HG03571 (cell line): ENCODE measurements around the gene RNF103.
A peak's percentile ranks its signal among the peaks of the same experiment; 100 is the strongest.
"Not testable (repeated sequence)": the region's sequence is repeated elsewhere in the genome, so short reads cannot be mapped to it uniquely, and the experiment has no call there.

ENCODE experiments used
- ATAC-seq: cut with Tn5 transposase; IDR thresholded peaks from one replicate; pipeline ENCODE4 v1.9.1; 2021; ENCODE audit not compliant: unreplicated experiment

The RNF103 gene, protein sequence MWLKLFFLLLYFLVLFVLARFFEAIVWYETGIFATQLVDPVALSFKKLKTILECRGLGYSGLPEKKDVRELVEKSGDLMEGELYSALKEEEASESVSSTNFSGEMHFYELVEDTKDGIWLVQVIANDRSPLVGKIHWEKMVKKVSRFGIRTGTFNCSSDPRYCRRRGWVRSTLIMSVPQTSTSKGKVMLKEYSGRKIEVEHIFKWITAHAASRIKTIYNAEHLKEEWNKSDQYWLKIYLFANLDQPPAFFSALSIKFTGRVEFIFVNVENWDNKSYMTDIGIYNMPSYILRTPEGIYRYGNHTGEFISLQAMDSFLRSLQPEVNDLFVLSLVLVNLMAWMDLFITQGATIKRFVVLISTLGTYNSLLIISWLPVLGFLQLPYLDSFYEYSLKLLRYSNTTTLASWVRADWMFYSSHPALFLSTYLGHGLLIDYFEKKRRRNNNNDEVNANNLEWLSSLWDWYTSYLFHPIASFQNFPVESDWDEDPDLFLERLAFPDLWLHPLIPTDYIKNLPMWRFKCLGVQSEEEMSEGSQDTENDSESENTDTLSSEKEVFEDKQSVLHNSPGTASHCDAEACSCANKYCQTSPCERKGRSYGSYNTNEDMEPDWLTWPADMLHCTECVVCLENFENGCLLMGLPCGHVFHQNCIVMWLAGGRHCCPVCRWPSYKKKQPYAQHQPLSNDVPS

DNA sequence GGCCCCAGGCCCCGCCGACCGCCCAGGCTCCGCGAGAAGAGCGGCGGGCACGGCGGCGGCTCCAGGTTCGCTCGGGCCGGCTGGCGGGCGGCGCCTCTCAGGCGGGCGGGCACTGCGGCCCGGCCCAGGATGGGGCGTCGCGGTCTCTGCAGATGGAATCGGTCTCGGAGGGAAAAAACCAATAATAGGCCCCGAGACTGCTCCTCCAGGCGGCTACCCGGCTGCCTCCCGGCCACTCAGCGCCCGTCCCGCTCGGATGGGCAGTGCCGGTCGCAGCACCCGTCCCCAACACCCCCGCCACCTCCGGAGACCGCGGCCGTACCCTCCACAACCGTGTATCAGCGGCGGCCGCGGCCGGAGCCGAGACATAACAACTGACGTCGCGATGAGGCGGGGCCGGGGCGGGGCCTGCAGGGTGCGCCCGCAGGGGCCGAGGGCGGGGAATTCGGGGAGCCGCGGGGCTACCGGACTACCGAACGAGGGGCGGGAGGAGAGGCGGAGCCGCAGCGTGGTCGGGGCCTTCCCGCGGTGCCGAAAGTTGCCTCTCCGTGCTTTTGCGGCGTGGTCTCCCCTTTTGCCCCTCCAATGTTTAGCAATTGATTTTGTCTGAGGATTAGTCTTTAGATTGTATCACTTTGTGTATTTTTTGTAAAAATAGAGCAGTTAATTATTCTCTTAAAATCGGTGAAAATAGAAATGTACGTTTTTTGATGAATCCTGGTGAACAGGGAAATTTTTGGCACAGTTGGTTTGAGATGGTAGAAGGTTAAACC is at the start of gene RNF103:
TSS of gene RNF103 (minus strand) at position 372 of the 773 bp plus-strand sequence. CDS start 979 bp downstream, outside the sequence.
- ATAC-seq: peak; percentile 76

DNA sequence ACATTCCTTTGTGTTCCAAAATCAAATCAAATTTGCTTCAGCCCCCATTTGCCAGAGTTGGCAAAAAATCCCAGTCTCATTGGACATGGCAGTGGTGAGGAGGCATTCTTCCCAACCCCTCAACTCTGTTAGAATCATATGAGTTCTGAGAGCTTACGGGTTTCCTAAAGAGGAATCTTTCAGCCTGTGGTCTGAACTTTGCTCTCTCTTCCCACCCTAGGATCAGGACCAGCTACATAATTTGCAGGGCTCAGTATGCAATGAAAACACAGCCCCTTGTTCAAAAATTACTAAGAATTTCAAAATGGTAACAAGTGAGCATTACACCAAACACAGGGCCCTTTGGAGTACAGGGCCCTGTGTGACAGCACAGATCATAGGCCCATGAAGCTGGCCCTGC is 49.3 kb upstream of the RNF103 start:
- ATAC-seq: no peak

DNA sequence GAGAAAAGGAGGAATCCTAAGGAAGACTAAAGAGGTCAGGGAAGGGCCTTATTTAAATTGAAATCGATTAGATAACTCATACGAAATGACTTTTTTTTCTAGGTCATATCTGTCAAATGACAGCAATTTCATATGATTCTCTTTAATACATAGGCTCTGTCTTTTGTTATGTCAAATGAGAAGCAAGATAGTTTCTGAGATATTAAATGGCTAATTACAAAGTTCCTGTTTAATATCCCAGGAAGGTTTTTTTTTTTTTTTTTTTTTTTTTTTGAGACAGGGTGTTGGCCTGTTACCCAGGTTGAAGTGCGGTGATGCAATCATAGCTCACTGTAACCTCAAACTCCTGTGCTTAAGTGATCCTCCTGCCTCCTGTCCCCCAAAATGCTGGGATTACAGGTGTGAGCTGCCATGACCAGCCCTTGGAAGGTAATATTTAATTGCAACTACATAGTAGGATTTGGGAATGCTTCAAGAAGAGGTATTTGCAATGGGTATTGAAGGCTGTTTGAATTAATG is 48.4 kb upstream of the RNF103 start:
- no peak for ATAC-seq

DNA sequence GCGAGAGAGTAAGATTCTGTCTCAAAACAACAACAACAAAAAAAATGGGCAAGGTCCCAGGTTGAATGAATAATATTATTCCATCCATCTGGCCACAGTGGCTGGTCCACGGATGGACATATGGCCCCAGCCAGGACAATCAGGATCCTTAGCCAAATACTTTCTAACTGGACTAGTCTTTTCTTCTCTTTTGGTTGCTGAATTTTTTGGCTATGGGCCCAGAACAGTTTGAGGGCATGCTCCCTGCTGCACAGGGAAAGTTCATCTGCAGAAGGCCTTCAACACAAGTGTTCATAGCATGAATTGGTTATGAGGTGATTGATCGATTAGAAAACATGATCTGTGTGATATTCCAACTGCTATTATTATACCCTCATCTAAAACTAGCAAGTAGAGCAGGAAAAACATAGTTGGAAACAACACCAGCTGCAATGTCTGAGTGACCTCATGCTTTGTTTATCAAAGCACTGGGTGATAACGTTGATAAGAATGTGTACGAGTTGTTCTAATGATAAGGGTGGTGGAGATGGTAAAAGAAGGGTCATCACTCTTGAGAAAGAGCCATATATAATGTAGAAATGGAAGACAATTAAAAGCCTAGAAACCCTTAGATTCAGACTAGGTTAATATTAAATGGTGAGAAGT is 47.8 kb upstream of the RNF103 start:
- ATAC-seq: no peak

DNA sequence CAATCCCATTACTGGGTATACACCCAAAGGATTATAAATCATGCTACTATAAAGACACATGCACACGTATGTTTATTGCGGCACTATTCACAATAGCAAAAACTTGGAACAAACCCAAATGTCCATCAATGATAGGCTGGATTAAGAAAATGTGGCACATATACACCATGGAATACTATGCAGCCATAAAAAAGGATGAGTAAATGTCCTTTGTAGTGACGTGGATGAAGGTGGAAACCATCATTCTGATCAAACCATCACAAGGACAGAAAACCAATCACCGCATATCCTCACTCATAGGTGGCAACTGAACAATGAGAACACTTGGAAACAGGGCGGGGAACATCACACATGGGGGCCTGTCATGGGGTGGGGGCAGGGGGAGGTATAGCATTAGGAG is 45.7 kb upstream of the RNF103 start:
- not testable (repeated sequence) for ATAC-seq

DNA sequence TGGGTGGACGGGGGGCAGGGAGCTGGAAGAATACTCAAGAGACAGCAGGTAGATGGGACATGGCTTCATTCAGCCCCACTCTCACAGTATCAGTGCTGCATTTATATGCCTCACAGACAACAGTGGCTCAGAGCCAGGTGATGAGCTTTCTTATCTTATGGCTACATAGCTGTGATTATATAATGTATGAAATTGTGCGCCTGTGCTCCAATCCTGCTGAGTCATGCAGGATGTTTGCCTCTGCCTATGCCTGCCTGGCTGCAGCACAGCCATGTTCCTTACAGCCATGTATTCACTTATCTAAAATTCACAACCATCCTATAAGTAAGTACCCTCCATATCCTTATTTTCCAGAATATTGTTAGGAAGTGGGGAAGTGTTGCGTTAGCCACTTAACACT is 37.7 kb upstream of the RNF103 start:
- no peak for ATAC-seq

DNA sequence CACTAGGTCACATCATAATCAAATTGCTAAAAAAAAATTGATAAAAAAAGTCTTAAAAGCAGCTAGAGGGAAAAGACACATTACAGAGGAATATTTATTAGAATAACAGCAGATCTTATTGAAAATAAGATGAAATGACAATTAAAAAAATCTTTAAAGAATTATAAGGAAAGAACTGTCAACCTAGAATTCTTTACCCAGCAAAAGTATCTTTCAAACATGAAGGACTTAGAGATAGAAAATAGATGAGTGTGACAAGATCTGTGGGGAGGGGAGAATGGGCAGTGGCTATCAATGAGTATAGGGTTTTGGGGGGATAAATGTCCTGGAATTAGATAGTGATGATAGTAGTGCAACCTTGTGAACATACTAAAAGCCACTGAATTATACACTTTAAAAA is 26.5 kb upstream of the RNF103 start:
- ATAC-seq: no peak

DNA sequence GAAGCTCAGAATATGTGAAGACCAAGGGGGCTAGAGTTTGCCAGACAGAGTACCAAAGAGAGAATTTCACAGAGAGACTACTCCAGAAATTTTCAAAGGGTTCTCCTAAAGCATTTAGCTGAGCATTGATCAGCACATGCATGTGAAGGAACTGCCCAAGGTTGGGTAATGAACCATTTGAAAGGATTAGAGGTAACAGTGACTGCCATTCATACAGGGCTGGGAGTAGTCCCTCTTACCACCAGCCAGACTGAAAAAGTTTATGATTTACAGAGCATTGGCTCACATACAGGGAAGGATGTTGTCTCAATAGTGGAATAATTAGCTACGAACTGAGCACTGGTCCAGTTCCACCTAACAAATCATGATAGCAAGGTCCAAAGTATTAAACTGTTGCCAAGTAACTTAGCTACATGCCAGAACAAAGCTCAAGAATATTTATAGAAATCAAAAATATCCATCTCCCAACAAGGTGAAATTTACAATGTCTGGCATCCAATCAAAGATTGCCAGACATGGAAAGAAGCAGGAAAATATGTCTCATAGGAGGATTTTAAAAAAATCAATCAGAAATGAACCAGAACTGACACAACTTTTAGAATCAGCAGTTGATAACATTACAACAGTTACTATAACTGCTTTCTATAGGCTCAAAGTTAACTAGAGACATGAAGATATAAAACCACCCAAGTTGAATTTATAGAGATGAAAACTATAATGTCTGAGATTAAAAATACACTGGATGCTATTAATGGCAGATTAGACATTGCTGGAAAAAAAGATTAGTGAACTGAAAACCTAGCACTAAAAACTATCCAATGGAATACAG is 25.7 kb upstream of the RNF103 start:
- ATAC-seq: no peak

DNA sequence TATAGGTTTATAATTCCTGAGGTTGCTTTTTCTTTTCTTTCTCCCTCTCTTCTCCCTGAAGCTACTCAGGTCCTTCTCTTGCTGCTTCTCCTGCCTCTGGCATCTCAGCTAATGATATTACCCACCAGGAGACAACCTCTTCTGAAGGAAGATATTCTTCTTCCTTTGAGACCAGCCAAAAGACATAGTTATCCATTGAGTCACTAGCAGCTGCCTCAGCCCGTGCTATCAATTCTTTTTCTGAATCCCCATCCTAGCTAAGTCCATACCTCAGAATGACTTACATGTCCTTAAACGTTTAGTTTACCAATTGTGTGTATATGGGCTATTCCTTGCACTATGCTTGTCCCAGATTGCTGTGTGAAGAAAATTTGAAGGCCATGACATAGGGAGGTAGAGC is 25.0 kb upstream of the RNF103 start:
- ATAC-seq: no peak

DNA sequence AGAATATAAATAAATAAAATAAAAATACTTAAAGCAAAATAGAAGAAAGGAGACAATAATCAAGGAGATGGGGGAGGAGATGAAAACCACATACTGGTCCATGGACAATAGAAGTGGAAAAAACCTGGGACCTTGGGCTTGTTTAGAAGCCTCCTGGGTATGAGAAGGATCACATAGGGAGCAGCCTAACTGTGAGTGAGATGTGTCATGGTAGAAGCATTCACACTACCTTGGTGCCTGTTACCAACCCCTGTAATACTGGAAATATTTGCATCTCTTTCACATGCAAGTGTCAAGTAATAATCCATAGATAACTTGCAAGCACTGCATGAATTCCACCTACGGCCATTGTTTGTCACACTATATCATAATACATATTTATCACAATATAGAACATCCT is 23.2 kb upstream of the RNF103 start:
- no peak for ATAC-seq

DNA sequence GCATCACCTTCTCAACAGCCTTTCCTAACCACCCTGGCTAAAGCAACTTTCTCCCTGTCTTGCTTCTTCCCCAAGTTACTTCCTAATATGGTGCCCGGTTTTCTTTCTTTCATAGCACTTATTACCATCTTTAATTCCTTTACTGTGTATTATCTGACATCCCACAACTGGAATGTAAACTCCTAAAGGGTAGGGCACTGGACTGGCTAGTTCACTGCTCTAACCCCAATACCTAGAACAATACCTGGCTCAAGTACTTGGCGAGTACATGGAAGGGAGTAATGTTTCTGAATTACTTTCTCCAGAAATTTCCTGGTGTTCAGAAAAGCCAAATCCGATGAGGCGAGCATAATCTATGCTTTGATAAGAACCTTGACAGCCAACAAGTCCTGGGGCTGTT is 22.7 kb upstream of the RNF103 start:
- ATAC-seq: no peak

DNA sequence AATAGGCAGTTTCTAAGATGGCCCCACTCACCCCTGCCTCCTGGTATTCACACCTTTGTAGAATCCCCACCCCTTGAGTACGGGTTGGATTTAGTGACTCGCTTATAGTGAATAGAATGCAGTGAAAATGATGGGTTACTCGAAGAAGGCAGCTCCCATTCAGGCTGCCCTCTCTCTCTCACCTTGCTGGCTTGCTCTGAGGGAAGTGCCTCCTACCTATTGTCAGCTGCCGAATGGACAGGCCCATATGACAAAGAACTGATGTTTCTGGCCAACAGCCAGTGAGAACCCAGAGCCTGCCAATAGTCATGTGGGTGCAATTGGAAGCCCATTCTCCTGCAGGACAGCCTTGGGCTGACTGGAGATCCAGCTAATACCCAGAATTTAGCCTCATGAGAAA is 22.1 kb upstream of the RNF103 start:
- no peak for ATAC-seq

DNA sequence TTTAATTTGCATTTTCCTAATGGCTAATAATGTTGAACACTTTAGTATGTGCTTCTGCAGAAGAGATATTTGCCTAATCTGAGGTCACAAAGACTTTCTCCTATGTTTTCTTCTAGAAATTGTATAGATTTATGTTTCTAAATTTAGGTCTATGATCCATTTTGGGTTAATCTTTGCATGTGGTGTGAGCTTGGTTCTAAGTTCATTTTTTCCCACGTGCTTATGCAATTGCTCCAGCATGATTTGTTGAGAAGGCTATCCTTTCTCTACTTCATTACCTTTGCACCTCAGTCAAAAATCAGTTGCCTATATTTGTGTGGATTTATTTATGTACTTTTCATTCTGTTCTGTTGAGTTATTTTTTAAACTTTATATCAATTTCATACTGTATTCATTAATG is 15.0 kb upstream of the RNF103 start:
- no peak for ATAC-seq

DNA sequence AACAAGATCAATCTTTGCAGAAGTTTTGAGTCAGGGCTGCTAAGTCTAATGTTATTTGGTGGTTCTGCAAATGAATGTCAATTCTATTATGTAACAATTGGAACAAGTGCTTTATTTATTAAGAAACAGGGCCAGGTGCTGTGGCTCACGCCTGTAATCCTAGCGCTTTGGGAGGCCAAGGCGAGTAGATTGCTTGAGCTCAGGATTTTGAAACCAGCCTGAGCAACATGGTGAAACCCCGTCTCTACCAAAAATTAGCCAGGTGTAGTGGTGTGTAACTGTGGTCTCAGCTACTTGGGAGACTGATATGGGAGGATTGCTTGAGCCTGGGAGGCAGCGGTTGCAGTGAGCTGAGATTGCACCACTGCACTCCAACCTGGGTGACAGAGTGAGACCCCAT is 13.2 kb upstream of the RNF103 start:
- no peak for ATAC-seq

DNA sequence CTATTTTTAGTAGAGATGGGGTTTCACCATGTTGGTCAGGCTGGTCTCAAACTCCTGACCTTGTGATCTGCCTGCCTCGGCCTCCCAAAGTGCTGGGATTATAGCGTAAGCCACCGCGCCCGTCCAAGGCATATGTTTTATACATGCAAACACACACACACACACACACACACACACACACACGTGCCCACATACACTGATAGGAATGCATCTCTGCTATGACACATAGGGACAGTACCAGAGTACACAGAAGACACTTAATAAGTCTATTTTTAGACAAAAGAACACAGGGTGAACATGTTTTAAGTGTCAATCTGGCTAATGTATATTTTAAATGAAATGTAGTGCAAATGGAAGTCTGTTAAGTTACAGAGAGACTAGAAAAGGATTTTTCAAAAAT is 10.7 kb upstream of the RNF103 start:
- ATAC-seq: no peak

DNA sequence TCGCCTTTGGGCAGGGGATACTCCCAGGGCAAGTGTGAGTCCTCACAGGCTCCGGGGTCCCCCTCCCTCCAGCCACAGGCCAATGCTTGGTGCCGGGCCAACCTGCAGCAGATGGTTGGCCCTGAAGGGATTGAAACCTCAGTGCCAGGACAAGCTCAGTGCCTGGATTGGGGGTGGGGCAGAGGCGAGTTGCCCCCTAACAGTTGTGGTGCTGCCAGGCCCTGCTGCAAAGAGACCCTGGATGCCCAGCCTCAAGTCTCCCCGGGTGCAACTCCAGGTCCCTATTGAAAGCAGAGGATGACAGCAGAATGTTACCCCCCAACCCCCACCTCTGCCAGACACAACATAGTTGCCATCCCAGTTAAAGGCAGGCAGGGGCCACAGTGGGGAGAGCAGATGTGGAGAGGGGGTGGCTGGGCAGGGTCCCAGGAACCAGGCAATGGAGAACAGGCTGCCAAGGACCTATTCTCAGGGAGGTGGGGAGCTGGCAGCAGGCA is 9.5 kb upstream of the RNF103 start:
- ATAC-seq: no peak

DNA sequence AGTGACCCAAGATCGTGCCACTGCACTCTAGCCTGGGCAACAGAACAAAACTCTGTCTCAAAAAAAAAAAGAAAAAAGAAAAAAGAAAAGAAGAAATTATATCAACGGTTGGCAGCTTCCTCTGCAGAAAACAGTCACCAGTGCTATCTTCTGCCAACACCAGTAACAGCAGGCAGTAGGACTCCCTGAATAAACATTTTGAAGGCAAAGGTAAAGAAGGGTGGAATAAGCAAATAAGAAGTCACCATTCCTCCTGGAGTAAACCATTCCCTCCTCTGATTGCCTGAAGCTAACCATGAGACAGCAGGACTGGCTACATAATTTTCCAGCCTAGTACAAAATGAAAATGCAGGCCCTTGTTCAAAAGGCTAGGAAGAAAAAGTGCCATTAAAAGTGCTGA is 9.0 kb upstream of the RNF103 start:
- ATAC-seq: no peak

DNA sequence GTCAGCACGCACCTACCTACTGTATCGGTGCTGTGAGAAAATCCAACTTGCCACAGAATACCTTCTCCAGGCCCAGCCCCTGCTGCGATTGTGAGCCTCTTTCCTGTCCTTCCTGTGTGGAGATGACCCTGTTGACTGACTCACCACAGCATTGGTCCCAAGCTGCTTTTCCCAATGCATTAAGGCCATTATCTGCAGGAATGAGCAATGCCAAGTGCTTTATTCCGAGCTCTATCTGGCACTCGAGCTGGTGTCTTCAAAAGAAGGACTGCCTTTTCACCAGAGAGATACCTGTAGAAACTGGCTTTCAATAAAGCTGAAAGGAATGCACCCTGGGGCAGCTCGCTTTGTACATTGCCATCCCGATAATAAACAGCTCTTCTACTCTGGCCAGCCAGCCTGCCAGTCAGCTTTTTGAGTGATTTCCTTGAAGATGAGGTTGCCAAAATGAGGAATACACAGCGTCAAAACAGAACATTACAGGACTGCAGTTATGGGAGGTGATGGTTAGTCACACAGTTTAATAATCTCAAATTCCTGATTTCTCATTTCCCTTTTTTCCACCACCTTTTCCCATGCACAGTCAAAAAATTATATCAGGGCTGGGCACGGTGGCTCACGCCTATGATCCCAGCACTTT is 8.3 kb upstream of the RNF103 start:
- ATAC-seq: no peak

DNA sequence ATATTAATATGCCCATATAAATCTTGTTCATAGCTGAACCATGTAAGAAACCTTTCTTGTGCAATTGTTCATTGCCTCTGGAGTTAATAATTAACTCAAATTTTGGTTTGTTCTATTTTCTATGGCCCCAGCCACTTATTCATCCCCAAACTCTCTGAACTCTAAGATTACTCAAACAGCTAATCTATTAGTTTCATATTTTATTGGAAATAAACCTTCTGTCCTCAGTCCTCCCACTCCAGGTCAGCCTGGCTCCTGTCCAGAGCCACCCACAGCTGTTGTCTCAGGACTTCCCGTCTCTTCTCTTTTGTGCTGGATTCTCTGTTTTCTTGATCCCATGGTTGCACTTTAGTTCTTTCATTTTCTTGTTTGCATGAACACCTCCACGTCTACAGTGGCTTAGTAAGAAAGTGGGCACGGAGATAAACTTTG is 4.4 kb upstream of the RNF103 start:
- no peak for ATAC-seq

DNA sequence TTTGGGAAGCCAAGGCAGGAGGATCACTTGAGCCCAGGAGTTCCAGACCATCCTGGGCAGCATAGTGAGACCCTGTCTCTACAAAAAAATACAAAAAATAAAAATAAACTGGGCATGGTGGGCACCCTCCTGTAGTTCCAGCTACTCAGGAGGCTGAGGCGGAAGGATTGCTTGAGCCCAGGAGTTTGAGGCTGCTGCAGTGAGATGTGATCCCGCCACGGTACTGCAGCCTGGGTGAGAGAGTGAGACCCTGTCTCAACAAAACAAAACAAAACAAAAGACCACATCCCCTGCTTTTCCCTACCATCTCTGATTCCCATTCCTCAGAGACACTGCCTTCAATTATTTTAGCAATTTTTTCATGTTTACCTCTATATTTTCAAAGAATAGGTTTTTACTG is 3.9 kb upstream of the RNF103 start:
- ATAC-seq: no peak
